H1 (cell line): ENCODE results near the gene TNN. TPM values are rescaled to one million over a fixed set of nuclear protein-coding genes. Genes with fewer than 3 reads are reported as not detected.

Experiments used
- ASH2L ChIP-seq: fragments of 200-600, 300-600 bp; sonication (generic); IDR thresholded peaks from one replicate; pipeline ENCODE4 v1.7.1; 2017; ENCODE audit warnings: low read length
- BACH1 ChIP-seq: IDR thresholded peaks from 2 replicates; pipeline ENCODE4 v1.6.1; 2012; ENCODE audit warnings: low read length, improper control_type of control experiment
- CBX8 ChIP-seq: fragments of 300-800, 300-1000 bp; sonication (generic); IDR thresholded peaks from 2 replicates; pipeline ENCODE4 v1.7.1; 2016; ENCODE audit warnings: low read depth, low read length, borderline replicate concordance
- EP300 ChIP-seq, 2 experiments: IDR thresholded peaks; 1 replicate in 1 of 2; 2 replicates in 1 of 2; pipeline ENCODE4 v1.6.1; 2011 to 2012; ENCODE audit warnings: low read depth in 2 of 2, low read length in 2 of 2, mild to moderate bottlenecking in 2 of 2, borderline replicate concordance in 1 of 2, inconsistent platforms in 1 of 2, moderate library complexity in 1 of 2
- HDAC2 ChIP-seq, 2 experiments: fragments of 300-600 bp in 1 of 2; sonication (generic) in 1 of 2; IDR thresholded peaks; 2 replicates each; pipeline ENCODE4 v1.6.1; 2011 to 2012; ENCODE audit warnings: low read depth in 2 of 2, low read length in 2 of 2, mild to moderate bottlenecking in 2 of 2, moderate library complexity in 2 of 2, borderline replicate concordance in 1 of 2, inconsistent platforms in 1 of 2
- JUN ChIP-seq: IDR thresholded peaks from 2 replicates; pipeline ENCODE4 v1.6.1; 2011; ENCODE audit warnings: low read depth, mild to moderate bottlenecking, improper control_type of control experiment, low read length
- SP1 ChIP-seq: IDR thresholded peaks from 2 replicates; pipeline ENCODE4 v1.6.1; 2011; ENCODE audit warnings: low read depth, low read length
- SP2 ChIP-seq: IDR thresholded peaks from 2 replicates; pipeline ENCODE4 v1.6.1; 2012; ENCODE audit warnings: mild to moderate bottlenecking, low read length, inconsistent platforms
- SRF ChIP-seq: IDR thresholded peaks from 2 replicates; pipeline ENCODE4 v1.6.1; 2011; ENCODE audit warnings: mild to moderate bottlenecking, low read depth, low read length, moderate library complexity
- TBP ChIP-seq: IDR thresholded peaks from 2 replicates; pipeline ENCODE4 v1.6.1; 2011; ENCODE audit warnings: low read depth, low read length, improper control_type of control experiment
- YY1 ChIP-seq: IDR thresholded peaks from 2 replicates; pipeline ENCODE4 v1.6.1; 2011; ENCODE audit warnings: low read depth, mild to moderate bottlenecking, low read length
- polyA plus RNA-seq, 7 experiments: library from polyadenylated mRNA; depleted of rRNA in 3 of 7; stranded (reverse) in 5 of 7; unstranded in 2 of 7; fragments of >200 nt in 5 of 7; fragments of 200-250 nt in 2 of 7; gene quantifications; 1 replicate in 5 of 7; 2 replicates in 1 of 7; 4 replicates in 1 of 7; pipeline versions ENCODE4 v1.2.1 to v1.2.3, GENCODE V29; 2011 to 2013; ENCODE audit warnings: missing spikeins in 2 of 7, mixed read lengths in 2 of 7
- total RNA-seq: library from RNA; stranded (reverse); fragmentation: NEBNext Ultra II Directional; extraction: Animal tissue kit (Norgen Biotek cat#: 25700); gene quantifications from 2 replicates; pipeline ENCODE4 v1.2.1, GENCODE V29; 2021
- TF ChIP-seq, protein P1 (sequence below): fragments of 300-600 bp; sonication (generic); IDR thresholded peaks from 2 replicates; pipeline ENCODE4 v1.7.1; 2012; ENCODE audit warnings: low read length, moderate library complexity, mild to moderate bottlenecking, inconsistent platforms; ENCODE audit not compliant: insufficient replicate concordance

TNN gene
- total and polyA plus RNA-seq, 2 of the 8 experiments (the other 6 are each of a cell fraction or from before 2014, with no cell fraction given) = 0.21 to 0.30 TPM

DNA sequence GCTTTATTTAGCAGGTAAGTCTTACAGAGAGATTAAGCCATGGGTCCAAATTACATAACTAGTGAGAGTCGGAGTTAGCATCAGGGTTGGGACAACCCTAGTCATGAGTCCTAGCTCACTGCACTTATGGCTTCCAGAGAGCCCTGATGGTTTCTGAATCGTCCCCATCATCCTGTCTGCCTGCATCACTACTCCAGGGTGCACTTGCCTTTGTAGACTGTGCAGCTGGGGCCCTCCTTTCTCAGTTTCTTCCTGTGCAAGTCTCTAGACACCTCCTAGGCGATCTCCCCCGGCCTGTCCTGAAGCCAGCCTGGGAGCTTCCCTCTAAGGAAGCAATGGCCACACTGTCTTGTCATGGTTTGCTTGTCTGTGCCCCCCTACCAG is 87.8 kb downstream of the TNN start (continued):
- TF ChIP-seq, protein P1, sequence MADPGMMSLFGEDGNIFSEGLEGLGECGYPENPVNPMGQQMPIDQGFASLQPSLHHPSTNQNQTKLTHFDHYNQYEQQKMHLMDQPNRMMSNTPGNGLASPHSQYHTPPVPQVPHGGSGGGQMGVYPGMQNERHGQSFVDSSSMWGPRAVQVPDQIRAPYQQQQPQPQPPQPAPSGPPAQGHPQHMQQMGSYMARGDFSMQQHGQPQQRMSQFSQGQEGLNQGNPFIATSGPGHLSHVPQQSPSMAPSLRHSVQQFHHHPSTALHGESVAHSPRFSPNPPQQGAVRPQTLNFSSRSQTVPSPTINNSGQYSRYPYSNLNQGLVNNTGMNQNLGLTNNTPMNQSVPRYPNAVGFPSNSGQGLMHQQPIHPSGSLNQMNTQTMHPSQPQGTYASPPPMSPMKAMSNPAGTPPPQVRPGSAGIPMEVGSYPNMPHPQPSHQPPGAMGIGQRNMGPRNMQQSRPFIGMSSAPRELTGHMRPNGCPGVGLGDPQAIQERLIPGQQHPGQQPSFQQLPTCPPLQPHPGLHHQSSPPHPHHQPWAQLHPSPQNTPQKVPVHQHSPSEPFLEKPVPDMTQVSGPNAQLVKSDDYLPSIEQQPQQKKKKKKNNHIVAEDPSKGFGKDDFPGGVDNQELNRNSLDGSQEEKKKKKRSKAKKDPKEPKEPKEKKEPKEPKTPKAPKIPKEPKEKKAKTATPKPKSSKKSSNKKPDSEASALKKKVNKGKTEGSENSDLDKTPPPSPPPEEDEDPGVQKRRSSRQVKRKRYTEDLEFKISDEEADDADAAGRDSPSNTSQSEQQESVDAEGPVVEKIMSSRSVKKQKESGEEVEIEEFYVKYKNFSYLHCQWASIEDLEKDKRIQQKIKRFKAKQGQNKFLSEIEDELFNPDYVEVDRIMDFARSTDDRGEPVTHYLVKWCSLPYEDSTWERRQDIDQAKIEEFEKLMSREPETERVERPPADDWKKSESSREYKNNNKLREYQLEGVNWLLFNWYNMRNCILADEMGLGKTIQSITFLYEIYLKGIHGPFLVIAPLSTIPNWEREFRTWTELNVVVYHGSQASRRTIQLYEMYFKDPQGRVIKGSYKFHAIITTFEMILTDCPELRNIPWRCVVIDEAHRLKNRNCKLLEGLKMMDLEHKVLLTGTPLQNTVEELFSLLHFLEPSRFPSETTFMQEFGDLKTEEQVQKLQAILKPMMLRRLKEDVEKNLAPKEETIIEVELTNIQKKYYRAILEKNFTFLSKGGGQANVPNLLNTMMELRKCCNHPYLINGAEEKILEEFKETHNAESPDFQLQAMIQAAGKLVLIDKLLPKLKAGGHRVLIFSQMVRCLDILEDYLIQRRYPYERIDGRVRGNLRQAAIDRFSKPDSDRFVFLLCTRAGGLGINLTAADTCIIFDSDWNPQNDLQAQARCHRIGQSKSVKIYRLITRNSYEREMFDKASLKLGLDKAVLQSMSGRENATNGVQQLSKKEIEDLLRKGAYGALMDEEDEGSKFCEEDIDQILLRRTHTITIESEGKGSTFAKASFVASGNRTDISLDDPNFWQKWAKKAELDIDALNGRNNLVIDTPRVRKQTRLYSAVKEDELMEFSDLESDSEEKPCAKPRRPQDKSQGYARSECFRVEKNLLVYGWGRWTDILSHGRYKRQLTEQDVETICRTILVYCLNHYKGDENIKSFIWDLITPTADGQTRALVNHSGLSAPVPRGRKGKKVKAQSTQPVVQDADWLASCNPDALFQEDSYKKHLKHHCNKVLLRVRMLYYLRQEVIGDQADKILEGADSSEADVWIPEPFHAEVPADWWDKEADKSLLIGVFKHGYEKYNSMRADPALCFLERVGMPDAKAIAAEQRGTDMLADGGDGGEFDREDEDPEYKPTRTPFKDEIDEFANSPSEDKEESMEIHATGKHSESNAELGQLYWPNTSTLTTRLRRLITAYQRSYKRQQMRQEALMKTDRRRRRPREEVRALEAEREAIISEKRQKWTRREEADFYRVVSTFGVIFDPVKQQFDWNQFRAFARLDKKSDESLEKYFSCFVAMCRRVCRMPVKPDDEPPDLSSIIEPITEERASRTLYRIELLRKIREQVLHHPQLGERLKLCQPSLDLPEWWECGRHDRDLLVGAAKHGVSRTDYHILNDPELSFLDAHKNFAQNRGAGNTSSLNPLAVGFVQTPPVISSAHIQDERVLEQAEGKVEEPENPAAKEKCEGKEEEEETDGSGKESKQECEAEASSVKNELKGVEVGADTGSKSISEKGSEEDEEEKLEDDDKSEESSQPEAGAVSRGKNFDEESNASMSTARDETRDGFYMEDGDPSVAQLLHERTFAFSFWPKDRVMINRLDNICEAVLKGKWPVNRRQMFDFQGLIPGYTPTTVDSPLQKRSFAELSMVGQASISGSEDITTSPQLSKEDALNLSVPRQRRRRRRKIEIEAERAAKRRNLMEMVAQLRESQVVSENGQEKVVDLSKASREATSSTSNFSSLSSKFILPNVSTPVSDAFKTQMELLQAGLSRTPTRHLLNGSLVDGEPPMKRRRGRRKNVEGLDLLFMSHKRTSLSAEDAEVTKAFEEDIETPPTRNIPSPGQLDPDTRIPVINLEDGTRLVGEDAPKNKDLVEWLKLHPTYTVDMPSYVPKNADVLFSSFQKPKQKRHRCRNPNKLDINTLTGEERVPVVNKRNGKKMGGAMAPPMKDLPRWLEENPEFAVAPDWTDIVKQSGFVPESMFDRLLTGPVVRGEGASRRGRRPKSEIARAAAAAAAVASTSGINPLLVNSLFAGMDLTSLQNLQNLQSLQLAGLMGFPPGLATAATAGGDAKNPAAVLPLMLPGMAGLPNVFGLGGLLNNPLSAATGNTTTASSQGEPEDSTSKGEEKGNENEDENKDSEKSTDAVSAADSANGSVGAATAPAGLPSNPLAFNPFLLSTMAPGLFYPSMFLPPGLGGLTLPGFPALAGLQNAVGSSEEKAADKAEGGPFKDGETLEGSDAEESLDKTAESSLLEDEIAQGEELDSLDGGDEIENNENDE = no peak
- TF ChIP-seq SRF = no peak
- no peak for TF ChIP-seq YY1
- no peak for TF ChIP-seq HDAC2 (IDR thresholded peaks at IDR 0.05; ENCODE audit: borderline replicate concordance in 1 of 2, low read depth in 2 of 2, low read length in 2 of 2)
- TF ChIP-seq BACH1 = no peak
- no peak for TF ChIP-seq TBP
- no peak for TF ChIP-seq EP300 (IDR thresholded peaks at IDR 0.05; ENCODE audit: borderline replicate concordance in 1 of 2, low read depth in 2 of 2, low read length in 2 of 2)
- no peak for TF ChIP-seq JUN
- TF ChIP-seq SP2 = no peak
- TF ChIP-seq SP1 = no peak
- TF ChIP-seq ASH2L = no peak
- no peak for TF ChIP-seq CBX8
